Peyer's patch (tissue), 4 donors: ENCODE results near the gene FBH1.

Source experiments
- POLR2A ChIP-seq, 2 donors: fragments of 450-650 bp; IDR thresholded peaks; one replicate each; pipeline ENCODE4 v1.5.1; 2017; ENCODE audit warnings: antibody characterized with exemption in 2 of 2, mild to moderate bottlenecking in 2 of 2, moderate library complexity in 2 of 2
- TF ChIP-seq, protein P1 (sequence below), 6 experiments: fragments of 450-650 bp in 4 of 6; fragments of 200-600 bp in 2 of 6; sonication (generic) in 1 of 6; IDR thresholded peaks; one replicate each; pipeline ENCODE4 v1.5.1; 2017 to 2019; ENCODE audit warnings: antibody characterized with exemption in 6 of 6, mild to moderate bottlenecking in 3 of 6, moderate library complexity in 1 of 6

DNA sequence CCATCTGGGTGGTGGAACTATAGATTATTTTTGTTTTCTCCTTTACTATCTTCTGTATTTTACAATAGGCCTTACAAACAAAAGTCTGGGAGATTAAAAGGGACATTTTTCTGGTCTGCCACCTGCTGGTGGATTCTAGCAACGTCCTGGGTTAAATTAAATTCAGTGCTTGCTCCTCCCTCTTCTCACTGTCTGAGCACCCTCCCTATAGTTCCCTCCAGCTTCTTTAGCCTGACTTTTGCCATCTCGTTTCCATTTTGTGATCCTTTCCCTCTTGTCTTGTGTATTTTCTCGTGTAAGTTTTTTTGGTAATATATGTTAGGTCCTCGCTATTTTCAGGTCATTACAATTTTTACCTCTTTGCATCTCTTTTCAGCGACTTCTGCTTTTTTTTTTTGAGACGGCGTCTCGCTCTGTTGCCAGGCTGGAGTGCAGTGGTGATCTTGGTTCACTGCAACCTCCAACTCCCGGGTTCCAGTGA, 16.5 kb upstream of the FBH1 start:
- TF ChIP-seq POLR2A (IDR thresholded peaks at IDR 0.05): no peak
- TF ChIP-seq, protein P1, sequence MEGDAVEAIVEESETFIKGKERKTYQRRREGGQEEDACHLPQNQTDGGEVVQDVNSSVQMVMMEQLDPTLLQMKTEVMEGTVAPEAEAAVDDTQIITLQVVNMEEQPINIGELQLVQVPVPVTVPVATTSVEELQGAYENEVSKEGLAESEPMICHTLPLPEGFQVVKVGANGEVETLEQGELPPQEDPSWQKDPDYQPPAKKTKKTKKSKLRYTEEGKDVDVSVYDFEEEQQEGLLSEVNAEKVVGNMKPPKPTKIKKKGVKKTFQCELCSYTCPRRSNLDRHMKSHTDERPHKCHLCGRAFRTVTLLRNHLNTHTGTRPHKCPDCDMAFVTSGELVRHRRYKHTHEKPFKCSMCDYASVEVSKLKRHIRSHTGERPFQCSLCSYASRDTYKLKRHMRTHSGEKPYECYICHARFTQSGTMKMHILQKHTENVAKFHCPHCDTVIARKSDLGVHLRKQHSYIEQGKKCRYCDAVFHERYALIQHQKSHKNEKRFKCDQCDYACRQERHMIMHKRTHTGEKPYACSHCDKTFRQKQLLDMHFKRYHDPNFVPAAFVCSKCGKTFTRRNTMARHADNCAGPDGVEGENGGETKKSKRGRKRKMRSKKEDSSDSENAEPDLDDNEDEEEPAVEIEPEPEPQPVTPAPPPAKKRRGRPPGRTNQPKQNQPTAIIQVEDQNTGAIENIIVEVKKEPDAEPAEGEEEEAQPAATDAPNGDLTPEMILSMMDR (IDR thresholded peaks at IDR 0.05): peak; percentile 76 to 86 (median 82)
